A549 treated with Hydrocortisone at 1 μM for 4 hours (cell line): ENCODE data around the gene AAGAB. TPM values are rescaled to one million over a fixed set of nuclear protein-coding genes. Genes with fewer than 3 reads are reported as not detected.

Source experiments
- total RNA-seq: library from RNA; stranded (reverse); fragments of 200-300 nt; extraction: Qiagen RNA extraction; gene quantifications from 5 replicates; pipeline ENCODE4 v1.2.3, GENCODE V29; 2022

Gene AAGAB
- total RNA-seq, result 59.3 to 79.9 TPM (median 62.8 TPM) in 5 replicates

GRCh38 chr15:67254238-67255175 is at the start of gene AAGAB, which contains the start of gene IQCH:
Gene AAGAB (minus strand): TSS chr15:67254661. CDS start chr15:67254631, 30 bp downstream.
Gene IQCH (plus strand): TSS chr15:67254786. CDS start chr15:67254897, 111 bp downstream.

Other genes starting within 250 kb of the AAGAB start
- gene SMAD3, start 189.1 kb downstream of the AAGAB start, total RNA-seq, result 96.6 to 121 TPM (median 112 TPM) in 5 replicates
- 1.1 to 2.2 TPM (median 1.4 TPM) in 5 replicates for gene IQCH, start 125 bp upstream of the AAGAB start, total RNA-seq